ENCODE data around the gene KPRP. TPM values are rescaled to one million over a fixed set of nuclear protein-coding genes. Genes with fewer than 3 reads are reported as not detected.

The KPRP gene
- total and polyA plus RNA-seq, 2 donors: 0.21 TPM; not detected in 1

- no peaks in the 10 kb centered on the region for H3K9me3 ChIP-seq (ENCODE audit: control insufficient read depth in 2 of 2, insufficient read depth in 1 of 2, low read length in 1 of 2)
- no peak overlapping the region for H3K27ac ChIP-seq (ENCODE audit: low read depth in 1 of 2, low read length in 1 of 2)
- no peak for DNase-seq (ENCODE audit: low read depth in 6 of 9, low spot score in 9 of 9)
- 95% methylated on average over 3 of the region's 3 CpGs for WGBS
- H3K36me3 ChIP-seq (ENCODE audit: control insufficient read depth in 2 of 2, insufficient read depth in 2 of 2, low read length in 1 of 2): no peaks in the 10 kb centered on the region
- no peak overlapping the region for H3K4me3 ChIP-seq (ENCODE audit: low read length in 2 of 2)
- H3K27me3 ChIP-seq (ENCODE audit: control insufficient read depth in 2 of 2, insufficient read depth in 1 of 2, low read length in 1 of 2): no peaks in the 10 kb centered on the region
- no peaks in the 10 kb centered on the region for H3K4me1 ChIP-seq (ENCODE audit: control insufficient read depth in 2 of 2, insufficient read depth in 2 of 2, low read length in 2 of 2)
These were observed 3.9 kb downstream of the KPRP start for GRCh38 chr1:152761609-152762213.

- H3K27ac ChIP-seq (ENCODE audit: low read depth in 1 of 2, low read length in 1 of 2): no peak overlapping the region
- WGBS: 59% methylated on average over 8 of the region's 8 CpGs
- no peaks in the 10 kb centered on the region for H3K27me3 ChIP-seq (ENCODE audit: control insufficient read depth in 2 of 2, insufficient read depth in 1 of 2, low read length in 1 of 2)
- no peak for DNase-seq (ENCODE audit: low read depth in 6 of 9, low spot score in 9 of 9)
- no peaks in the 10 kb centered on the region for H3K4me1 ChIP-seq (ENCODE audit: control insufficient read depth in 2 of 2, insufficient read depth in 2 of 2, low read length in 2 of 2)
- no peaks in the 10 kb centered on the region for H3K36me3 ChIP-seq (ENCODE audit: control insufficient read depth in 2 of 2, insufficient read depth in 2 of 2, low read length in 1 of 2)
- H3K9me3 ChIP-seq (ENCODE audit: control insufficient read depth in 2 of 2, insufficient read depth in 1 of 2, low read length in 1 of 2): no peaks in the 10 kb centered on the region
- H3K4me3 ChIP-seq (ENCODE audit: low read length in 2 of 2): no peak overlapping the region
These were observed 11.2 kb downstream of the KPRP start for GRCh38 chr1:152768847-152769533.

GRCh38 chr1:152770411-152770810 is 12.6 kb downstream of the KPRP start:
- Histone ChIP-seq H3K4me3 (ENCODE audit: low read length in 2 of 2) (no peak overlapping the region), H3K27ac (ENCODE audit: low read depth in 1 of 2, low read length in 1 of 2) (no peak overlapping the region)
- WGBS: 87% methylated on average over 1 of the region's 1 CpG

GRCh38 chr1:152774875-152775274 is 17.1 kb downstream of the KPRP start, which contains the start of gene LCE1F:
Gene LCE1F (plus strand): TSS chr1:152775140. CDS start chr1:152776372, 1,232 bp downstream.
- Histone ChIP-seq H3K27me3 (ENCODE audit: control insufficient read depth in 2 of 2, insufficient read depth in 1 of 2, low read length in 1 of 2) (no peaks in the 10 kb centered on the region), H3K4me1 (ENCODE audit: control insufficient read depth in 2 of 2, insufficient read depth in 2 of 2, low read length in 2 of 2) (no peaks in the 10 kb centered on the region), H3K9me3 (ENCODE audit: control insufficient read depth in 2 of 2, insufficient read depth in 1 of 2, low read length in 1 of 2) (no peaks in the 10 kb centered on the region), H3K27ac (ENCODE audit: low read depth in 1 of 2, low read length in 1 of 2) (no peak within 1 kb of the TSS), H3K36me3 (ENCODE audit: control insufficient read depth in 2 of 2, insufficient read depth in 2 of 2, low read length in 1 of 2) (no peaks in the 10 kb centered on the region), H3K4me3 (ENCODE audit: low read length in 2 of 2) (no peak within 1 kb of the TSS)
- DNase-seq (ENCODE audit: low read depth in 6 of 9, low spot score in 9 of 9): no peak
- WGBS: 78% methylated on average over 6 of the region's 6 CpGs

More at GRCh38 chr1:152770411-152770810, 12.6 kb downstream of the KPRP start:
- Histone ChIP-seq H3K27me3 (ENCODE audit: control insufficient read depth in 2 of 2, insufficient read depth in 1 of 2, low read length in 1 of 2) (no peaks in the 10 kb centered on the region), H3K36me3 (ENCODE audit: control insufficient read depth in 2 of 2, insufficient read depth in 2 of 2, low read length in 1 of 2) (no peaks in the 10 kb centered on the region), H3K9me3 (ENCODE audit: control insufficient read depth in 2 of 2, insufficient read depth in 1 of 2, low read length in 1 of 2) (no peaks in the 10 kb centered on the region), H3K4me1 (ENCODE audit: control insufficient read depth in 2 of 2, insufficient read depth in 2 of 2, low read length in 2 of 2) (no peaks in the 10 kb centered on the region)
- DNase-seq (ENCODE audit: low read depth in 6 of 9, low spot score in 9 of 9): no peak

GRCh38 chr1:152776361-152776760 is 18.5 kb downstream of the KPRP start:
- 88% methylated on average over 11 of the region's 11 CpGs for WGBS
- no peaks in the 10 kb centered on the region for H3K27me3 ChIP-seq (ENCODE audit: control insufficient read depth in 2 of 2, insufficient read depth in 1 of 2, low read length in 1 of 2)
- no peaks in the 10 kb centered on the region for H3K9me3 ChIP-seq (ENCODE audit: control insufficient read depth in 2 of 2, insufficient read depth in 1 of 2, low read length in 1 of 2)
- DNase-seq (ENCODE audit: low read depth in 6 of 9, low spot score in 9 of 9): no peak
- no peaks in the 10 kb centered on the region for H3K36me3 ChIP-seq (ENCODE audit: control insufficient read depth in 2 of 2, insufficient read depth in 2 of 2, low read length in 1 of 2)
- no peak overlapping the region for H3K27ac ChIP-seq (ENCODE audit: low read depth in 1 of 2, low read length in 1 of 2)
- H3K4me3 ChIP-seq (ENCODE audit: low read length in 2 of 2): no peak overlapping the region
- no peaks in the 10 kb centered on the region for H3K4me1 ChIP-seq (ENCODE audit: control insufficient read depth in 2 of 2, insufficient read depth in 2 of 2, low read length in 2 of 2)

- Histone ChIP-seq H3K27me3 (ENCODE audit: control insufficient read depth in 2 of 2, insufficient read depth in 1 of 2, low read length in 1 of 2) (no peaks in the 10 kb centered on the region), H3K27ac (ENCODE audit: low read depth in 1 of 2, low read length in 1 of 2) (no peak overlapping the region), H3K4me3 (ENCODE audit: low read length in 2 of 2) (no peak overlapping the region), H3K9me3 (ENCODE audit: control insufficient read depth in 2 of 2, insufficient read depth in 1 of 2, low read length in 1 of 2) (no peaks in the 10 kb centered on the region), H3K36me3 (ENCODE audit: control insufficient read depth in 2 of 2, insufficient read depth in 2 of 2, low read length in 1 of 2) (no peaks in the 10 kb centered on the region), H3K4me1 (ENCODE audit: control insufficient read depth in 2 of 2, insufficient read depth in 2 of 2, low read length in 2 of 2) (no peaks in the 10 kb centered on the region)
- 65% methylated on average over 4 of the region's 4 CpGs for WGBS
- DNase-seq (ENCODE audit: low read depth in 6 of 9, low spot score in 9 of 9): peak in 2 of 9 donors; percentile 7 to 8
These were observed 19.8 kb downstream of the KPRP start for GRCh38 chr1:152777510-152778137.

GRCh38 chr1:152783095-152783494 is 25.3 kb downstream of the KPRP start:
- DNase-seq (ENCODE audit: low read depth in 6 of 9, low spot score in 9 of 9): no peak
- Histone ChIP-seq H3K9me3 (ENCODE audit: control insufficient read depth in 2 of 2, insufficient read depth in 1 of 2, low read length in 1 of 2) (no peaks in the 10 kb centered on the region), H3K4me3 (ENCODE audit: low read length in 2 of 2) (no peak overlapping the region), H3K4me1 (ENCODE audit: control insufficient read depth in 2 of 2, insufficient read depth in 2 of 2, low read length in 2 of 2) (no peaks in the 10 kb centered on the region), H3K36me3 (ENCODE audit: control insufficient read depth in 2 of 2, insufficient read depth in 2 of 2, low read length in 1 of 2) (no peaks in the 10 kb centered on the region), H3K27ac (ENCODE audit: low read depth in 1 of 2, low read length in 1 of 2) (no peak overlapping the region), H3K27me3 (ENCODE audit: control insufficient read depth in 2 of 2, insufficient read depth in 1 of 2, low read length in 1 of 2) (no peaks in the 10 kb centered on the region)
- 71% methylated on average over 2 of the region's 2 CpGs for WGBS

GRCh38 chr1:152786077-152786476 is 28.3 kb downstream of the KPRP start, which contains the start of gene LCE1E:
Gene LCE1E (plus strand): TSS chr1:152786257. CDS start chr1:152787300, 1,043 bp downstream.
- DNase-seq (ENCODE audit: low read depth in 6 of 9, low spot score in 9 of 9): no peak
- H3K4me1 ChIP-seq (ENCODE audit: control insufficient read depth in 2 of 2, insufficient read depth in 2 of 2, low read length in 2 of 2): no peaks in the 10 kb centered on the region
- 61% methylated on average over 2 of the region's 2 CpGs for WGBS
- H3K9me3 ChIP-seq (ENCODE audit: control insufficient read depth in 2 of 2, insufficient read depth in 1 of 2, low read length in 1 of 2): no peaks in the 10 kb centered on the region
- H3K27ac ChIP-seq (ENCODE audit: low read depth in 1 of 2, low read length in 1 of 2): no peak within 1 kb of the TSS
- H3K27me3 ChIP-seq (ENCODE audit: control insufficient read depth in 2 of 2, insufficient read depth in 1 of 2, low read length in 1 of 2): no peaks in the 10 kb centered on the region
- H3K4me3 ChIP-seq (ENCODE audit: low read length in 2 of 2): no peak within 1 kb of the TSS
- no peaks in the 10 kb centered on the region for H3K36me3 ChIP-seq (ENCODE audit: control insufficient read depth in 2 of 2, insufficient read depth in 2 of 2, low read length in 1 of 2)

GRCh38 chr1:152795686-152796085 is 37.9 kb downstream of the KPRP start:
- no peak for DNase-seq (ENCODE audit: low read depth in 6 of 9, low spot score in 9 of 9)
- no peaks in the 10 kb centered on the region for H3K36me3 ChIP-seq (ENCODE audit: control insufficient read depth in 2 of 2, insufficient read depth in 2 of 2, low read length in 1 of 2)
- no peaks in the 10 kb centered on the region for H3K9me3 ChIP-seq (ENCODE audit: control insufficient read depth in 2 of 2, insufficient read depth in 1 of 2, low read length in 1 of 2)
- no peak overlapping the region for H3K4me3 ChIP-seq (ENCODE audit: low read length in 2 of 2)
- H3K4me1 ChIP-seq (ENCODE audit: control insufficient read depth in 2 of 2, insufficient read depth in 2 of 2, low read length in 2 of 2): no peaks in the 10 kb centered on the region
- WGBS: 75% methylated on average over 4 of the region's 4 CpGs
- no peak overlapping the region for H3K27ac ChIP-seq (ENCODE audit: low read depth in 1 of 2, low read length in 1 of 2)
- H3K27me3 ChIP-seq (ENCODE audit: control insufficient read depth in 2 of 2, insufficient read depth in 1 of 2, low read length in 1 of 2): no peaks in the 10 kb centered on the region

All from thymus (tissue), 11 donors.